ENCODE measurements around the gene GNG2.

Gene GNG2

DNA sequence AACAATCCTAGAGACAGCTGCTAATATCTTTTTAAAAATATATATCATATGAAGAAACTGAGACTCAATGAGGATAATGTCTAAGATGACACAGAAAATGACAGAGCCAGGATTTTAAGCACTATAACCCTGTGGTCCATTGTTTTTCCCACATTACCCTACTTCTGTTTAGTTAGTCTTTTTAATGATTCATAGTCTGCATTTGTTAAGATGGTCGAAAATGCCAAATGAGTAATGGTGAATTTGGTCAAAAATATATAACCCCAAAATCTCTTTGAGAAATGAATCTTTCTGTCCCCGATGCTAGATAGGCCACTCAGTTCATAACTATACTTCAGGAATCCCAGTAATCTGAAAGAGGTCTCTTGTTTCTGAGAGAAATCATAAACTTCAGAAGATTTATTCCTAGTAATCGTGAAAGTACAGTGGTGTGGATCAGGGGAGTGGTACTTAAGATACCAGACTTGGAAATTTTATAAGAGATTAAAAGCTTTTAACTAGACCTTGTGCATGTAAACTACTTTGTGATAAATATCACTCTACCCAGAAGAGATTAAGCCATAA is 139.7 kb downstream of the GNG2 start:
- no peak overlapping the region for H3K4me3 ChIP-seq (replicated peaks in 1 of 2; ENCODE audit: low read depth in 2 of 2, low read length in 2 of 2)
- TF ChIP-seq CTCF (IDR thresholded peaks at IDR 0.05; ENCODE audit: low read depth, low read length) = no peak
- DNase-seq (ENCODE audit: low read depth in 2 of 2) = peak in 1 of 2 donors; percentile 85

GRCh38 chr14:52000696-52001095 is 140.3 kb downstream of the GNG2 start:
- DNase-seq (ENCODE audit: low read depth in 2 of 2) = peak in 1 of 2 donors; percentile 39
- no peak overlapping the region for H3K4me3 ChIP-seq (replicated peaks in 1 of 2; ENCODE audit: low read depth in 2 of 2, low read length in 2 of 2)
- TF ChIP-seq CTCF (IDR thresholded peaks at IDR 0.05; ENCODE audit: low read depth, low read length) = no peak

DNA sequence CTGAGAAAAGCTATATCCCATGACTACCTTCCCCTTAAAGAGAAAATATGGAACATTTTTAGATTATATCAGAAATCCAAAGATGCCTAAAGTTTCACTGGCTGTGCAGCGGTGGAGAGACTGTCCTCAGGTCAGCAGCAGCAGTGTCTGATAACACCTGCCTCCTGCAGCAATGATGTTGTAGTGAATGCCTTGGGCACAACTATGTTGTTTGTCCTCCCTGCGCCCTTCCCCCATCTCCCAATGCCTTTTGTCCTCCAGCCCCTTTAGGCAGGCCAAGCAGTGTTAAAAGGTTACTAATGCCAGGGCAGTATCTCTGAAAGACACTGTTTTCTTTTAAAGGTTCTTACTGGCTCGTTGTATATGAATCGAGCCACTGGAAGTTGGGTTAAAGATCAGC is 142.1 kb downstream of the GNG2 start:
- no peak for DNase-seq (ENCODE audit: low read depth in 2 of 2)
- TF ChIP-seq CTCF (IDR thresholded peaks at IDR 0.05; ENCODE audit: low read depth, low read length) = no peak

GRCh38 chr14:52003324-52003723 is 142.9 kb downstream of the GNG2 start:
- DNase-seq (ENCODE audit: low read depth in 2 of 2) = peak; percentile 89 to 90
- no peak overlapping the region for H3K4me3 ChIP-seq (replicated peaks in 1 of 2; ENCODE audit: low read depth in 2 of 2, low read length in 2 of 2)
- no peak for TF ChIP-seq CTCF (IDR thresholded peaks at IDR 0.05; ENCODE audit: low read depth, low read length)

More for the DNA sequence above, 142.1 kb downstream of the GNG2 start:
- no peak overlapping the region for H3K4me3 ChIP-seq (replicated peaks in 1 of 2; ENCODE audit: low read depth in 2 of 2, low read length in 2 of 2)

DNA sequence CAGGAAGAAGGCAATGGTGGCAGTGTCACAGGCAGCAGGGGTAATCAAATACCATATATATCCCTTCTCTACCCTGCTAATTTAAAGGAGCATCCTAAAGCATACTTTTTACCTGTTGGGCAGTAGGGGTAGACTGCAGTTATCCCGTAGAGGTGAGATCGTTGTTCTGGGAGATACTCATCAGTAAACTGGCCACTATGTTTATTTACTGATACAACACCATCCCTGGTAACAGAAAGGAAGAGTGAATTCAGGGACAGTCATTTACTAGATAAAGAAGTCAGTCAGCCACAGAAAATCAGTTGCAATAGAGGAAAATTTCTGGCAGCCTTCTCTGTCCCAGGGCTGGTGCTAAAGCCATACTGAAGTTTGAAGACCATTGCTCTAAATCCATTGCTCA is 145.2 kb downstream of the GNG2 start:
- TF ChIP-seq CTCF (IDR thresholded peaks at IDR 0.05; ENCODE audit: low read depth, low read length) = no peak
- no peak for DNase-seq (ENCODE audit: low read depth in 2 of 2)
- no peak overlapping the region for H3K4me3 ChIP-seq (replicated peaks in 1 of 2; ENCODE audit: low read depth in 2 of 2, low read length in 2 of 2)

DNA sequence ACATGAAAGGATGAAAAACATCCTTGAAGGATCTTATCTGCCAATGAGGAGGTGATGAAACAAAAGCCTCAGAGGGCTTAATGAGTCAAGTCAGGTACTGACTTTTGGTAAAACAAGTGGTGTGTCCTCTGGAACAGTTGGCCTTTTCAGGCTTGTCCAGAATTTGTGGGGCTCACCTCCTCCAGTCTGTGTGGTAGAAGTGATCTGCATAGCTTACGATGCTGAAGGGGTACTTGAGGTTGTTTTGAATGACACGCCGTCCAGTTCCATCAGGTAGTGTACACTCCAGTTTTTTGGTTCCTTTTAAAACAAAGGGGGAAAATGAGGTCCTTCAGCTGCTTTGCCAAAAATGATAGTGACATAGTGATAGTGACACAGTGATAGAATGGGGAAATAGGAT is 145.9 kb downstream of the GNG2 start:
- no peak for TF ChIP-seq CTCF (IDR thresholded peaks at IDR 0.05; ENCODE audit: low read depth, low read length)
- DNase-seq (ENCODE audit: low read depth in 2 of 2) = no peak
- H3K4me3 ChIP-seq (replicated peaks in 1 of 2; ENCODE audit: low read depth in 2 of 2, low read length in 2 of 2) = no peak overlapping the region

- no peak overlapping the region for H3K4me3 ChIP-seq (replicated peaks in 1 of 2; ENCODE audit: low read depth in 2 of 2, low read length in 2 of 2)
- no peak for TF ChIP-seq CTCF (IDR thresholded peaks at IDR 0.05; ENCODE audit: low read depth, low read length)
- DNase-seq (ENCODE audit: low read depth in 2 of 2) = no peak
These were observed 146.8 kb downstream of the GNG2 start for GRCh38 chr14:52007211-52007610.

Data from cardiac fibroblast (primary cell).